OCI-LY1 (cell line): ENCODE measurements around the gene PCF11.

Experiments
- H2AFZ ChIP-seq: fragments of 200-600 bp; sonication (generic), shearing (Covaris generic); 2 replicates; pipeline ENCODE4 v1.6.0; 2014; ENCODE audit warnings: antibody characterized with exemption, mild to moderate bottlenecking, low read length
- H3F3A ChIP-seq: fragments of 200-600 bp; sonication (generic), shearing (Covaris generic); 2 replicates; pipeline ENCODE4 v1.6.0; 2014; ENCODE audit warnings: mild to moderate bottlenecking, antibody characterized with exemption, low read length, moderate library complexity; ENCODE audit not compliant: insufficient read depth
- H3K27ac ChIP-seq: fragments of 200-600 bp; sonication (generic); 2 replicates; pipeline ENCODE4 v1.5.1; 2014; ENCODE audit warnings: low read length, mixed run types, mild to moderate bottlenecking, low read depth; ENCODE audit not compliant: poor library complexity, severe bottlenecking
- H3K27me3 ChIP-seq: fragments of 200-600 bp; sonication (generic); 2 replicates; pipeline ENCODE4 v1.6.0; 2014; ENCODE audit warnings: antibody characterized with exemption, mild to moderate bottlenecking, low read length, moderate library complexity; ENCODE audit not compliant: insufficient read depth
- H3K36me3 ChIP-seq: fragments of 200-600 bp; sonication (generic); 2 replicates; pipeline ENCODE4 v1.6.1; 2014; ENCODE audit warnings: mild to moderate bottlenecking, antibody characterized with exemption, low read length, moderate library complexity, mixed read lengths; ENCODE audit not compliant: insufficient read depth
- H3K4me1 ChIP-seq: fragments of 200-600 bp; sonication (generic); 2 replicates; pipeline ENCODE4 v1.5.1; 2014; ENCODE audit warnings: mild to moderate bottlenecking, low read length, moderate library complexity; ENCODE audit not compliant: insufficient read depth, severe bottlenecking
- H3K4me2 ChIP-seq: fragments of 200-600 bp; sonication (generic), shearing (Covaris generic); 2 replicates; pipeline ENCODE4 v1.6.1; 2014; ENCODE audit warnings: low read length
- H3K4me3 ChIP-seq: fragments of 200-600 bp; sonication (generic); 2 replicates; pipeline ENCODE4 v1.5.1; 2014; ENCODE audit warnings: low read length, low read depth, mild to moderate bottlenecking, mixed read lengths; ENCODE audit not compliant: poor library complexity, severe bottlenecking
- H3K79me2 ChIP-seq: fragments of 200-600 bp; shearing (Covaris generic); 2 replicates; pipeline ENCODE4 v1.6.1; 2016; ENCODE audit warnings: mixed run types, low read length, mixed read lengths; ENCODE audit not compliant: insufficient read depth
- H3K9ac ChIP-seq: fragments of 200-600 bp; sonication (generic), shearing (Covaris generic); 2 replicates; pipeline ENCODE4 v1.6.1; 2014; ENCODE audit warnings: mild to moderate bottlenecking, low read length, mixed read lengths
- H3K9me2 ChIP-seq: fragments of 200-600 bp; sonication (generic), shearing (Covaris generic); 2 replicates; pipeline ENCODE4 v1.6.1; 2014; ENCODE audit warnings: low read depth, mild to moderate bottlenecking, low read length, mixed read lengths
- H3K9me3 ChIP-seq: fragments of 200-600 bp; shearing (Covaris generic); 2 replicates; pipeline ENCODE4 v1.6.1; 2014; ENCODE audit warnings: low read length, mixed read lengths
- H4K20me1 ChIP-seq: fragments of 200-600 bp; sonication (generic), shearing (Covaris generic); 2 replicates; pipeline ENCODE4 v1.6.0; 2016; ENCODE audit warnings: mild to moderate bottlenecking, low read length; ENCODE audit not compliant: insufficient read depth
- EZH2 ChIP-seq: fragments of 200-600 bp; sonication (generic), shearing (Covaris generic); IDR thresholded peaks from 2 replicates; pipeline ENCODE4 v1.8.0; 2017; ENCODE audit warnings: borderline replicate concordance, mixed run types, mild to moderate bottlenecking, antibody characterized with exemption, low read length, moderate library complexity, mixed read lengths
- TF ChIP-seq, protein P1 (sequence below): fragments of 200-600 bp; sonication (generic), shearing (Covaris generic); IDR thresholded peaks from 2 replicates; pipeline ENCODE4 v1.5.1; 2017; ENCODE audit warnings: mild to moderate bottlenecking, antibody characterized with exemption, low read length, moderate library complexity, mixed read lengths

Gene PCF11, protein sequence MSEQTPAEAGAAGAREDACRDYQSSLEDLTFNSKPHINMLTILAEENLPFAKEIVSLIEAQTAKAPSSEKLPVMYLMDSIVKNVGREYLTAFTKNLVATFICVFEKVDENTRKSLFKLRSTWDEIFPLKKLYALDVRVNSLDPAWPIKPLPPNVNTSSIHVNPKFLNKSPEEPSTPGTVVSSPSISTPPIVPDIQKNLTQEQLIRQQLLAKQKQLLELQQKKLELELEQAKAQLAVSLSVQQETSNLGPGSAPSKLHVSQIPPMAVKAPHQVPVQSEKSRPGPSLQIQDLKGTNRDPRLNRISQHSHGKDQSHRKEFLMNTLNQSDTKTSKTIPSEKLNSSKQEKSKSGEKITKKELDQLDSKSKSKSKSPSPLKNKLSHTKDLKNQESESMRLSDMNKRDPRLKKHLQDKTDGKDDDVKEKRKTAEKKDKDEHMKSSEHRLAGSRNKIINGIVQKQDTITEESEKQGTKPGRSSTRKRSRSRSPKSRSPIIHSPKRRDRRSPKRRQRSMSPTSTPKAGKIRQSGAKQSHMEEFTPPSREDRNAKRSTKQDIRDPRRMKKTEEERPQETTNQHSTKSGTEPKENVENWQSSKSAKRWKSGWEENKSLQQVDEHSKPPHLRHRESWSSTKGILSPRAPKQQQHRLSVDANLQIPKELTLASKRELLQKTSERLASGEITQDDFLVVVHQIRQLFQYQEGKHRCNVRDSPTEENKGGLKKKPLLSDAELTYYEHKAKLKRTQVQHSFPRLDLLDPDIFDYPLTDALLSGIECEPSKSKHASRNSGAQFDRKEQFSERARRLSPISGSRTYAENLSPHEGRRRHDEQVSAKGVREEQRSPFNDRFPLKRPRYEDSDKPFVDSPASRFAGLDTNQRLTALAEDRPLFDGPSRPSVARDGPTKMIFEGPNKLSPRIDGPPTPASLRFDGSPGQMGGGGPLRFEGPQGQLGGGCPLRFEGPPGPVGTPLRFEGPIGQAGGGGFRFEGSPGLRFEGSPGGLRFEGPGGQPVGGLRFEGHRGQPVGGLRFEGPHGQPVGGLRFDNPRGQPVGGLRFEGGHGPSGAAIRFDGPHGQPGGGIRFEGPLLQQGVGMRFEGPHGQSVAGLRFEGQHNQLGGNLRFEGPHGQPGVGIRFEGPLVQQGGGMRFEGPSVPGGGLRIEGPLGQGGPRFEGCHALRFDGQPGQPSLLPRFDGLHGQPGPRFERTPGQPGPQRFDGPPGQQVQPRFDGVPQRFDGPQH (N-terminal part only)

DNA sequence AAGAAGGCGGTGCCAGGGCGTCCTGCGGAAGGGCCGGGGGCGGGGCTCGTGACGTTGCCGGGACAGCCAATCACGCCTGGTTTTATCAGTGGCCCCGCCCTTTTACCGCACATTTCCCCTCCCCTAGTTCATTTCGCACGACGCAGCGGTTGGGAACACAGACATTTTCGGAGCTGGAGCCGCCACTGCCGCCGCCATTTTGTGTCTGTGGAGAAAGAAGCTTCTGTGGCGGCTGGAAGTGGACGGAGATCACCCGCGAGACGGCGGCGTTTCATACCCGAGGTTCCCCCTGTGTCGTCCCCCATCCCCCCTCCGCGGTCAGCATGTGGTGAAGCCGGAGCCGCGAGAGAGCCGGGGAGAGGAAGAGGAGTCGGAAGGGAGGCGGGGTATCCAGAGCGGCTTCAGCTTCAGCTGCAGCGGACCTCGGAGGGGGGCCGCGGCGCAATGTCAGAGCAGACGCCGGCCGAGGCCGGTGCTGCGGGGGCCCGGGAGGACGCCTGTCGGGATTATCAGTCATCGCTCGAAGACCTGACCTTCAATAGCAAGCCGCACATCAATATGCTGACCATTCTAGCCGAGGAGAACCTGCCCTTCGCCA, at the start of gene PCF11:
TSS of gene PCF11 (plus strand) at position 136 of the 598 bp plus-strand sequence. CDS start at position 445, 309 bp downstream.
- peaks cover 53% of the 10 kb centered on the region for H3K4me1 ChIP-seq
- H2AFZ ChIP-seq: no peak within 1 kb of the TSS; the same call in 1 of the 2 replicates
- H3F3A ChIP-seq: no peaks in the 10 kb centered on the region; the same call in 1 of the 2 replicates
- peaks cover 51% of the 10 kb centered on the region for H3K79me2 ChIP-seq
- peak within 1 kb of the TSS; percentile 99 for H3K9ac ChIP-seq
- H3K9me2 ChIP-seq: no peaks in the 10 kb centered on the region
- TF ChIP-seq EZH2: no peak
- TF ChIP-seq, protein P1, sequence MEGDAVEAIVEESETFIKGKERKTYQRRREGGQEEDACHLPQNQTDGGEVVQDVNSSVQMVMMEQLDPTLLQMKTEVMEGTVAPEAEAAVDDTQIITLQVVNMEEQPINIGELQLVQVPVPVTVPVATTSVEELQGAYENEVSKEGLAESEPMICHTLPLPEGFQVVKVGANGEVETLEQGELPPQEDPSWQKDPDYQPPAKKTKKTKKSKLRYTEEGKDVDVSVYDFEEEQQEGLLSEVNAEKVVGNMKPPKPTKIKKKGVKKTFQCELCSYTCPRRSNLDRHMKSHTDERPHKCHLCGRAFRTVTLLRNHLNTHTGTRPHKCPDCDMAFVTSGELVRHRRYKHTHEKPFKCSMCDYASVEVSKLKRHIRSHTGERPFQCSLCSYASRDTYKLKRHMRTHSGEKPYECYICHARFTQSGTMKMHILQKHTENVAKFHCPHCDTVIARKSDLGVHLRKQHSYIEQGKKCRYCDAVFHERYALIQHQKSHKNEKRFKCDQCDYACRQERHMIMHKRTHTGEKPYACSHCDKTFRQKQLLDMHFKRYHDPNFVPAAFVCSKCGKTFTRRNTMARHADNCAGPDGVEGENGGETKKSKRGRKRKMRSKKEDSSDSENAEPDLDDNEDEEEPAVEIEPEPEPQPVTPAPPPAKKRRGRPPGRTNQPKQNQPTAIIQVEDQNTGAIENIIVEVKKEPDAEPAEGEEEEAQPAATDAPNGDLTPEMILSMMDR: no peak
- peak within 1 kb of the TSS; percentile 98 for H3K4me3 ChIP-seq
- H3K4me2 ChIP-seq: peak within 1 kb of the TSS; percentile 95
- 0 out of 2 replicates have a peak, but pooled peaks cover 4% of the 10 kb centered on the region for H4K20me1 ChIP-seq
- no peaks in the 10 kb centered on the region for H3K27me3 ChIP-seq
- H3K27ac ChIP-seq: peak within 1 kb of the TSS; percentile 88
- H3K9me3 ChIP-seq: no peaks in the 10 kb centered on the region
- H3K36me3 ChIP-seq: peaks cover 46% of the 10 kb centered on the region

DNA sequence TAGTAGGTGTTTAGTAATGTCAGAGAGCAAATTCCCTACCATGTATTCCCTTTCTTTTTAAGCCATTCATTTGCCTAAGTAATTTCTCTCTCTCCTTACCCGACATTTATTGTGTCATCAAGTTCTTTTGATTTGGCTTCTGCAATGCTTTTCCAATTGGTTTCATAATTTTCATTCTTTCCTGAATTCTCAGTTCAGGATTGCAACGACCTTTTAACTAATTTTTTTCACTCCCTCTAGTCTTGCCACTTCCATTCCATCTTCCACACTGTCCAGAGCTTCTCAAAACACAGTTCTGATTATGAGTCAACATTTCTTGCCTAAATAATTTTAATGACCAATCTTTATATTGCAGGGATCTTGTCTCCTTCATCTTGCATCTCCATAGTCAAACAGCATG, 44.0 kb upstream of the PCF11 start:
- H4K20me1 ChIP-seq: no peaks in the 10 kb centered on the region
- no peaks in the 10 kb centered on the region for H3K9me2 ChIP-seq
- TF ChIP-seq, protein P1: no peak
- no peak for TF ChIP-seq EZH2
- H2AFZ ChIP-seq: no peak overlapping the region
- no peak overlapping the region for H3K4me2 ChIP-seq
- no peaks in the 10 kb centered on the region for H3F3A ChIP-seq
- H3K9ac ChIP-seq: no peak overlapping the region
- no peaks in the 10 kb centered on the region for H3K36me3 ChIP-seq
- H3K4me3 ChIP-seq: no peak overlapping the region
- no peak overlapping the region for H3K27ac ChIP-seq
- H3K9me3 ChIP-seq: no peaks in the 10 kb centered on the region
- H3K4me1 ChIP-seq: peaks cover 27% of the 10 kb centered on the region
- no peaks in the 10 kb centered on the region for H3K79me2 ChIP-seq
- H3K27me3 ChIP-seq: no peaks in the 10 kb centered on the region

DNA sequence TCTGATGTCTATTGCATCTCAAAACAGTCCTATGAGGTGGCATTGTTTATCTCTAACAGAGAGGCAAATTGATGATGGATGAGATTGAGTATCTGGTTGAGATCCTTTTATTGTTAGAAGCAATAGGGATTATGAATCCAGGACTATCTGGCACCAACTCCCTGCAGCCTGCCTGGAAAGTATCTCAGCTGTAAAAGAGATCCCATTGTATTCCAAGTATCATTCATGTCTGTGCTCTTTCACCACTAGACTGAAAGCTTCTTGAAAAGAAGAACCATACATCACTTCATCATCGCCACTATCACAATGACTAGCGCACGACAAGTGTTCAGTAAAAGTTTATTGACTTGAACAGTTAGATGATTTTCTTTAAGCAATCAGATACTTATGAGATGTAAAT, 41.9 kb upstream of the PCF11 start:
- Histone ChIP-seq H3K4me3 (no peak overlapping the region), H3K4me2 (peak overlapping the region; percentile 48; the same call in 1 of the 2 replicates), H3K9ac (no peak overlapping the region), H3F3A (no peaks in the 10 kb centered on the region), H3K79me2 (no peaks in the 10 kb centered on the region), H3K27me3 (no peaks in the 10 kb centered on the region), H3K4me1 (peaks cover 48% of the 10 kb centered on the region), H3K36me3 (no peaks in the 10 kb centered on the region), H3K27ac (no peak overlapping the region), H3K9me2 (no peaks in the 10 kb centered on the region), H3K9me3 (no peaks in the 10 kb centered on the region), H4K20me1 (no peaks in the 10 kb centered on the region), H2AFZ (no peak overlapping the region)
- TF ChIP-seq, protein P1: no peak
- TF ChIP-seq EZH2: no peak
